ENCODE measurements around the gene TAOK2.
"Not testable (repeated sequence)": the region's sequence is repeated elsewhere in the genome, so short reads cannot be mapped to it uniquely, and the experiment has no call there.

TAOK2 gene

GRCh38 chr16:30011714-30012504 lies 38.2 kb downstream of the TAOK2 start:
- no peak overlapping the region for H3K9ac ChIP-seq (ENCODE audit: low read length)
- H4K12ac ChIP-seq (ENCODE audit: low read depth, low read length) = no peak overlapping the region
- no peak overlapping the region for H3K4ac ChIP-seq (ENCODE audit: low read depth, low read length)
- no CpG with 5 or more reads among the region's 31 CpGs for WGBS (ENCODE audit: extremely low coverage, insufficient coverage, insufficient read length)
- peak overlapping the region; percentile 89 for H3K4me2 ChIP-seq (ENCODE audit: low read length)
- no peak overlapping the region for H2BK120ac ChIP-seq (ENCODE audit: insufficient read depth, low read length, poor library complexity)
- no peak overlapping the region for H2AFZ ChIP-seq (ENCODE audit: insufficient read depth, low read length, poor library complexity)
- H3K9me3 ChIP-seq (ENCODE audit: insufficient read depth, low read depth, low read length) = peaks cover 5% of the 10 kb centered on the region
- no peaks in the 10 kb centered on the region for H3K36me3 ChIP-seq (ENCODE audit: control insufficient read depth in 1 of 2, insufficient read depth in 2 of 2, low read length in 2 of 2)
- H2AK5ac ChIP-seq (ENCODE audit: low read length) = no peak overlapping the region
- no peak overlapping the region for H4K91ac ChIP-seq (ENCODE audit: low read depth, low read length)
- H2BK5ac ChIP-seq (ENCODE audit: low read depth, low read length, poor library complexity) = no peak overlapping the region
- H3K23ac ChIP-seq (ENCODE audit: low read length) = no peak overlapping the region
- no peak overlapping the region for H4K8ac ChIP-seq (ENCODE audit: low read depth, low read length)
- peaks cover 21% of the 10 kb centered on the region for H3K27me3 ChIP-seq (ENCODE audit: insufficient read depth, low read length)
- H3K4me3 ChIP-seq (ENCODE audit: low read depth, low read length) = no peak overlapping the region
- no peak overlapping the region for H3K27ac ChIP-seq (ENCODE audit: low read depth, low read length)
- H3K79me1 ChIP-seq (ENCODE audit: low read length) = no peaks in the 10 kb centered on the region
- H3K79me2 ChIP-seq (ENCODE audit: control insufficient read depth, insufficient read depth, low read length, poor library complexity) = no peaks in the 10 kb centered on the region
- H3K18ac ChIP-seq (ENCODE audit: low read length) = no peak overlapping the region
- H3K14ac ChIP-seq (ENCODE audit: low read length) = no peak overlapping the region
- peaks cover 2% of the 10 kb centered on the region in 2 experiments for H3K4me1 ChIP-seq (ENCODE audit: control insufficient read depth in 1 of 2, insufficient read depth in 2 of 2, low read length in 2 of 2)
- DNase-seq = no peak
- H2BK12ac ChIP-seq (ENCODE audit: low read length) = no peak overlapping the region

- H3K23ac ChIP-seq (ENCODE audit: low read length); H3K4me3 ChIP-seq (ENCODE audit: low read depth, low read length); H4K12ac ChIP-seq (ENCODE audit: low read depth, low read length); H3K4me2 ChIP-seq (ENCODE audit: low read length); H3K18ac ChIP-seq (ENCODE audit: low read length); H3K27ac ChIP-seq (ENCODE audit: low read depth, low read length); H3K4me1 ChIP-seq (ENCODE audit: control insufficient read depth in 1 of 2, insufficient read depth in 2 of 2, low read length in 2 of 2); H2AFZ ChIP-seq (ENCODE audit: insufficient read depth, low read length, poor library complexity); H3K4ac ChIP-seq (ENCODE audit: low read depth, low read length); H4K91ac ChIP-seq (ENCODE audit: low read depth, low read length); H2AK5ac ChIP-seq (ENCODE audit: low read length); H3K14ac ChIP-seq (ENCODE audit: low read length); H3K79me1 ChIP-seq (ENCODE audit: low read length); H3K79me2 ChIP-seq (ENCODE audit: control insufficient read depth, insufficient read depth, low read length, poor library complexity); DNase-seq; H3K9ac ChIP-seq (ENCODE audit: low read length); H3K9me3 ChIP-seq (ENCODE audit: insufficient read depth, low read depth, low read length); H2BK120ac ChIP-seq (ENCODE audit: insufficient read depth, low read length, poor library complexity); H3K36me3 ChIP-seq (ENCODE audit: control insufficient read depth in 1 of 2, insufficient read depth in 2 of 2, low read length in 2 of 2); H4K8ac ChIP-seq (ENCODE audit: low read depth, low read length); H2BK12ac ChIP-seq (ENCODE audit: low read length); H2BK5ac ChIP-seq (ENCODE audit: low read depth, low read length, poor library complexity): not testable (repeated sequence)
- H3K27me3 ChIP-seq (ENCODE audit: insufficient read depth, low read length) = peaks cover 21% of the 10 kb centered on the region
- WGBS (ENCODE audit: extremely low coverage, insufficient coverage, insufficient read length) = no CpG with 5 or more reads among the region's 14 CpGs
These were observed 38.9 kb downstream of the TAOK2 start for GRCh38 chr16:30012598-30012997.

- H3K9me3 ChIP-seq (ENCODE audit: insufficient read depth, low read depth, low read length); DNase-seq; H3K79me1 ChIP-seq (ENCODE audit: low read length); H2AK5ac ChIP-seq (ENCODE audit: low read length); H2BK12ac ChIP-seq (ENCODE audit: low read length); H3K4ac ChIP-seq (ENCODE audit: low read depth, low read length); H3K14ac ChIP-seq (ENCODE audit: low read length); H4K8ac ChIP-seq (ENCODE audit: low read depth, low read length); H4K12ac ChIP-seq (ENCODE audit: low read depth, low read length); H3K27ac ChIP-seq (ENCODE audit: low read depth, low read length); H2BK5ac ChIP-seq (ENCODE audit: low read depth, low read length, poor library complexity); H3K9ac ChIP-seq (ENCODE audit: low read length); H3K18ac ChIP-seq (ENCODE audit: low read length); H3K4me3 ChIP-seq (ENCODE audit: low read depth, low read length); H2BK120ac ChIP-seq (ENCODE audit: insufficient read depth, low read length, poor library complexity); H2AFZ ChIP-seq (ENCODE audit: insufficient read depth, low read length, poor library complexity); H3K4me1 ChIP-seq (ENCODE audit: control insufficient read depth in 1 of 2, insufficient read depth in 2 of 2, low read length in 2 of 2); H3K4me2 ChIP-seq (ENCODE audit: low read length); H3K79me2 ChIP-seq (ENCODE audit: control insufficient read depth, insufficient read depth, low read length, poor library complexity); H3K23ac ChIP-seq (ENCODE audit: low read length); H3K36me3 ChIP-seq (ENCODE audit: control insufficient read depth in 1 of 2, insufficient read depth in 2 of 2, low read length in 2 of 2); H4K91ac ChIP-seq (ENCODE audit: low read depth, low read length): not testable (repeated sequence)
- peaks cover 15% of the 10 kb centered on the region for H3K27me3 ChIP-seq (ENCODE audit: insufficient read depth, low read length)
- no CpG with 5 or more reads among the region's 7 CpGs for WGBS (ENCODE audit: extremely low coverage, insufficient coverage, insufficient read length)
These were observed 41.8 kb downstream of the TAOK2 start for GRCh38 chr16:30015450-30015849.

- Histone ChIP-seq H3K4ac (ENCODE audit: low read depth, low read length) (no peak overlapping the region), H3K4me2 (ENCODE audit: low read length) (no peak overlapping the region), H4K12ac (ENCODE audit: low read depth, low read length) (no peak overlapping the region), H3K36me3 (ENCODE audit: control insufficient read depth in 1 of 2, insufficient read depth in 2 of 2, low read length in 2 of 2) (no peaks in the 10 kb centered on the region), H2BK5ac (ENCODE audit: low read depth, low read length, poor library complexity) (no peak overlapping the region), H3K9me3 (ENCODE audit: insufficient read depth, low read depth, low read length) (peaks cover 4% of the 10 kb centered on the region), H3K4me3 (ENCODE audit: low read depth, low read length) (no peak overlapping the region), H3K27me3 (ENCODE audit: insufficient read depth, low read length) (peaks cover 4% of the 10 kb centered on the region), H3K79me1 (ENCODE audit: low read length) (no peaks in the 10 kb centered on the region), H3K27ac (ENCODE audit: low read depth, low read length) (no peak overlapping the region), H3K14ac (ENCODE audit: low read length) (no peak overlapping the region), H4K91ac (ENCODE audit: low read depth, low read length) (no peak overlapping the region), H3K9ac (ENCODE audit: low read length) (no peak overlapping the region), H2AFZ (ENCODE audit: insufficient read depth, low read length, poor library complexity) (no peak overlapping the region), H3K4me1 (ENCODE audit: control insufficient read depth in 1 of 2, insufficient read depth in 2 of 2, low read length in 2 of 2) (peaks cover 0 to 4% of the 10 kb centered on the region in 2 experiments), H2BK12ac (ENCODE audit: low read length) (no peak overlapping the region), H2BK120ac (ENCODE audit: insufficient read depth, low read length, poor library complexity) (no peak overlapping the region), H3K79me2 (ENCODE audit: control insufficient read depth, insufficient read depth, low read length, poor library complexity) (no peaks in the 10 kb centered on the region), H3K23ac (ENCODE audit: low read length) (no peak overlapping the region), H2AK5ac (ENCODE audit: low read length) (no peak overlapping the region), H3K18ac (ENCODE audit: low read length) (no peak overlapping the region), H4K8ac (ENCODE audit: low read depth, low read length) (no peak overlapping the region)
- DNase-seq = no peak
- no CpG with 5 or more reads among the region's 8 CpGs for WGBS (ENCODE audit: extremely low coverage, insufficient coverage, insufficient read length)
These were observed 43.0 kb downstream of the TAOK2 start for GRCh38 chr16:30016555-30017276.
